HepG2 (cell line): ENCODE data around the gene FAM83E. TPM values are rescaled to one million over a fixed set of nuclear protein-coding genes. Genes with fewer than 3 reads are reported as not detected.

Experiments used
- ATAC-seq: fragments of 200-7000 bp; cut with Tn5 transposase; 3 replicates; pipeline ENCODE4 v1.9.1; 2020; ENCODE audit warnings: mild to moderate bottlenecking, moderate library complexity
- BruUV-seq: library from RNA; stranded (reverse); fragments of 400-500 nt; replicated peaks from 2 replicates; lab custom pipeline; 2021; lab: Mats Ljungman, UMichigan
- CTCF ChIA-PET: fragments of 300-600 bp; formaldehyde crosslinking; extraction: SDS; loops from one replicate; lab custom pipeline; 2021; ENCODE audit warnings: low total read pairs, inconsistent platforms, low intra/inter-chr PET ratio; lab: Yijun Ruan, JAX
- POLR2A ChIA-PET: fragments of 350-600 bp; sonication (Branson Sonifier 250); formaldehyde crosslinking; loops from one replicate; lab custom pipeline; 2020; ENCODE audit warnings: antibody characterized with exemption, inconsistent platforms; lab: Yijun Ruan, JAX
- DNase-seq: peaks from one replicate; pipeline ENCODE4 v3.0.0-alpha.2; 2015; ENCODE audit warnings: low spot score
- FAIRE-seq: peaks from 3 replicates; lab custom pipeline; 2011; peaks lifted over from hg19 to GRCh38; lab: Jason Lieb, UNC
- H2AFZ ChIP-seq: one replicate; pipeline ENCODE4 v1.6.1; 2011; ENCODE audit warnings: low read length, inconsistent platforms
- H3K27ac ChIP-seq: fragments of 300-600 bp; 3 replicates; pipeline ENCODE4 v1.8.0; 2011; ENCODE audit warnings: mixed run types, mild to moderate bottlenecking, mixed read lengths, low read length, inconsistent platforms; ENCODE audit not compliant: insufficient read depth; ENCODE audit errors: extremely low read length
- H3K27me3 ChIP-seq, 2 experiments: fragments of 200-600 bp in 1 of 2; 2 replicates in 1 of 2; 3 replicates in 1 of 2; pipeline versions ENCODE4 v1.6.0 to v1.8.0; 2011; ENCODE audit warnings: low read length in 2 of 2, mild to moderate bottlenecking in 2 of 2, moderate library complexity in 2 of 2, inconsistent platforms in 1 of 2; ENCODE audit not compliant: insufficient read depth in 2 of 2, control insufficient read depth in 1 of 2
- H3K36me3 ChIP-seq, 2 experiments: fragments of 200-600 bp in 1 of 2; replicated peaks in 1 of 2; 2 replicates in 1 of 2; 3 replicates in 1 of 2; pipeline versions ENCODE4 v1.5.1 to v1.8.0; 2011; ENCODE audit warnings: low read length in 2 of 2, inconsistent platforms in 1 of 2; ENCODE audit not compliant: insufficient read depth in 2 of 2, control insufficient read depth in 1 of 2
- H3K4me1 ChIP-seq: 2 replicates; pipeline ENCODE4 v1.5.1; 2012; ENCODE audit warnings: low read length, inconsistent platforms; ENCODE audit not compliant: insufficient read depth
- H3K4me2 ChIP-seq: 2 replicates; pipeline ENCODE4 v1.6.0; 2011; ENCODE audit warnings: low read depth, low read length, inconsistent platforms
- H3K4me3 ChIP-seq, 3 experiments: fragments of 200-600 bp in 1 of 3; sonication (generic), shearing (Covaris generic) in 1 of 3; replicated peaks in 1 of 3; 2 replicates each; pipeline ENCODE4 v1.5.1; 2011 to 2016; ENCODE audit warnings: low read length in 3 of 3, inconsistent platforms in 2 of 3, low read depth in 2 of 3, mild to moderate bottlenecking in 2 of 3, control low read depth in 1 of 3, mixed read lengths in 1 of 3; ENCODE audit not compliant: insufficient read depth in 1 of 3
- H3K79me2 ChIP-seq: one replicate; pipeline ENCODE4 v1.6.1; 2011; ENCODE audit warnings: low read length, inconsistent platforms; ENCODE audit not compliant: insufficient read depth
- H3K9ac ChIP-seq: 2 replicates; pipeline ENCODE4 v1.6.0; 2011; ENCODE audit warnings: mild to moderate bottlenecking, low read depth, low read length, inconsistent platforms; ENCODE audit not compliant: insufficient read depth
- H3K9me3 ChIP-seq: 2 replicates; pipeline ENCODE4 v1.5.1; 2012; ENCODE audit warnings: mild to moderate bottlenecking, low read length
- H4K20me1 ChIP-seq: 2 replicates; pipeline ENCODE4 v1.6.0; 2011; ENCODE audit warnings: inconsistent platforms, mild to moderate bottlenecking, low read length, moderate library complexity; ENCODE audit not compliant: insufficient read depth
- GATA4 ChIP-seq: sonication (generic); IDR thresholded peaks from 2 replicates; pipeline ENCODE4 v1.6.1; 2016; ENCODE audit warnings: antibody characterized with exemption, low read depth, borderline replicate concordance
- KAT8 ChIP-seq: IDR thresholded peaks from 2 replicates; pipeline ENCODE4 v1.6.1; 2016; ENCODE audit warnings: missing genetic modification reagents, missing compliant biosample characterization
- NKX3-1 ChIP-seq: sonication (generic); formaldehyde crosslinking; IDR thresholded peaks from 2 replicates; pipeline ENCODE4 v1.5.0; 2020; ENCODE audit warnings: missing genetic modification reagents
- ZFP82 ChIP-seq: sonication (generic); formaldehyde crosslinking; IDR thresholded peaks from 2 replicates; pipeline ENCODE4 v1.5.1; 2020; ENCODE audit warnings: mild to moderate bottlenecking, missing genetic modification reagents, borderline replicate concordance
- ZMAT3 ChIP-seq: sonication (generic); formaldehyde crosslinking; conservative IDR thresholded peaks from 2 replicates; pipeline ENCODE4 v1.7.0; 2021; ENCODE audit warnings: missing genetic modification reagents
- ZNF781 ChIP-seq: sonication (generic); formaldehyde crosslinking; IDR thresholded peaks from 2 replicates; pipeline ENCODE4 v1.5.1; 2020; ENCODE audit warnings: borderline replicate concordance, mild to moderate bottlenecking, missing genetic modification reagents; ENCODE audit errors: not compliant biosample characterization
- WGBS: methylation state at CpG from one replicate; pipeline ENCODE4 v1.1.6; 2017; ENCODE audit warnings: low lambda C conversion rate; 5-methylcytosine and 5-hydroxymethylcytosine counted together
- in situ Hi-C: cut with HindIII; loops from 2 replicates; pipeline ENCODE4 v1.10.0; 2017; ENCODE audit warnings: low pct_unique_long_range_greater_than_20kb; ENCODE audit not compliant: extremely low pct_ligation_motif_present
- intact Hi-C: fragments of 100-400 bp; cut with micrococcal nuclease; formaldehyde crosslinking; loops from one replicate; pipeline ENCODE4 v1.10.0; 2022; ENCODE audit not compliant: unreplicated experiment
- polyA plus RNA-seq, 8 experiments: library from polyadenylated mRNA; depleted of rRNA in 3 of 8; stranded (reverse) in 7 of 8; unstranded in 1 of 8; fragments of >200 nt; fragmentation: Illumina TruSeq in 4 of 8; extraction: Trizol in 4 of 8; gene quantifications; 2 replicates each; pipeline versions ENCODE4 v1.2.1 to v1.2.3, GENCODE V29; 2011 to 2016; ENCODE audit warnings: low read depth in 4 of 8, missing spikeins in 1 of 8, mixed read lengths in 1 of 8; ENCODE audit not compliant: insufficient read depth in 1 of 8
- total RNA-seq, 5 experiments: library from RNA; depleted of rRNA; stranded (reverse); fragments of >200 nt; fragmentation: Illumina TruSeq; extraction: Trizol; gene quantifications; 2 replicates each; pipeline ENCODE4 v1.2.3, GENCODE V29; 2016; ENCODE audit warnings: low read depth in 1 of 5

The FAM83E gene
- total and polyA plus RNA-seq, 2 of the 13 experiments (the other 11 are each of a cell fraction or from before 2014, with no cell fraction given), result 0.18 to 0.60 TPM

GRCh38 chr19:48634036-48634342, 19.1 kb upstream of the FAM83E start:
- no peak for ATAC-seq
- intact Hi-C loops (loop anchor here (2.0 kb wide), 1 partner anchor 15 kb away; the partner anchor contains the start of genes RPL18 and SPHK2), in situ Hi-C loops (no loop called here)
- DNase-seq, result no peak
- WGBS, result 56% methylated on average over 7 of the region's 7 CpGs
- peak overlapping the region; percentile 61 for H3K9ac ChIP-seq
- H3K36me3 ChIP-seq, result no peaks in the 10 kb centered on the region
- H3K4me3 ChIP-seq, result peak overlapping the region; percentile 2 to 47 (median 42); a peak in 5 of 6 replicates
- H4K20me1 ChIP-seq, result no peaks in the 10 kb centered on the region
- peak overlapping the region; percentile 90 for H3K27ac ChIP-seq
- H2AFZ ChIP-seq, result no peak overlapping the region
- H3K79me2 ChIP-seq, result no peaks in the 10 kb centered on the region
- no peak for FAIRE-seq
- H3K9me3 ChIP-seq, result no peaks in the 10 kb centered on the region
- BruUV-seq, result no TSS peak
- peak overlapping the region; percentile 96 for H3K4me2 ChIP-seq
- TF ChIP-seq ZMAT3 (CRISPR knock-in tag) (no peak), ZFP82 (CRISPR knock-in tag) (0 out of 2 replicates have a peak, but pooled peaks have one; percentile 33), KAT8 (CRISPR knock-in tag) (no peak), GATA4 (no peak), ZNF781 (CRISPR knock-in tag) (no peak), NKX3-1 (CRISPR knock-in tag) (no peak)
- TF ChIP-seq, all 625 proteins: peak for 1
- CTCF ChIA-PET, result no interaction called here
- peaks cover 71% of the 10 kb centered on the region for H3K4me1 ChIP-seq
- no peaks in the 10 kb centered on the region; a peak in 1 of 5 replicates for H3K27me3 ChIP-seq
- POLR2A ChIA-PET, result interaction anchor here (0.6 to 5.8 kb wide), 10 partner anchors 10 to 330 kb away, joined by 3 to 61 read pairs (median 3); partner anchors contain the start of genes CA11, RPL18 and SPHK2
